Sigmoid colon (tissue), 7 donors: ENCODE data around the gene CD27. TPM values are rescaled to one million over a fixed set of nuclear protein-coding genes. Genes with fewer than 3 reads are reported as not detected.

Source experiments
- DNase-seq: peaks from one replicate; pipeline ENCODE4 v3.0.0-alpha.2; 2019
- H3K27ac ChIP-seq, 4 donors: fragments of 200-600 bp; sonication (generic); one replicate each; pipeline ENCODE4 v1.5.1; 2016 to 2019; ENCODE audit warnings: mild to moderate bottlenecking in 1 of 4
- H3K27me3 ChIP-seq, 3 donors: fragments of 200-600 bp; sonication (generic); one replicate each; pipeline ENCODE4 v1.5.1; 2019; ENCODE audit warnings: mild to moderate bottlenecking in 1 of 3
- H3K36me3 ChIP-seq, 4 donors: fragments of 200-600 bp; sonication (generic); one replicate each; pipeline ENCODE4 v1.5.1; 2016 to 2019
- H3K4me1 ChIP-seq, 4 donors: fragments of 200-600 bp; sonication (generic); one replicate each; pipeline ENCODE4 v1.5.1; 2017 to 2019
- H3K4me3 ChIP-seq, 4 donors: fragments of 200-600 bp; sonication (generic); one replicate each; pipeline ENCODE4 v1.5.1; 2017 to 2019; ENCODE audit warnings: mild to moderate bottlenecking in 2 of 4, moderate library complexity in 1 of 4
- H3K9me3 ChIP-seq, 4 donors: fragments of 200-600 bp in 3 of 4; sonication (generic) in 3 of 4; one replicate each; pipeline versions ENCODE4 v1.5.1 to v1.6.1; 2013 to 2019
- EP300 ChIP-seq, 4 donors: sonication (generic); formaldehyde crosslinking; IDR thresholded peaks; one replicate each; pipeline ENCODE4 v1.6.1; 2017; ENCODE audit warnings: antibody characterized with exemption in 4 of 4
- POLR2A ChIP-seq, 2 donors: fragments of 450-650 bp; IDR thresholded peaks; one replicate each; pipeline ENCODE4 v1.6.1; 2016; ENCODE audit warnings: antibody characterized with exemption in 2 of 2, mild to moderate bottlenecking in 2 of 2, moderate library complexity in 2 of 2
- POLR2AphosphoS5 ChIP-seq, 4 donors: sonication (generic); formaldehyde crosslinking; IDR thresholded peaks; one replicate each; pipeline ENCODE4 v1.6.1; 2017; ENCODE audit warnings: antibody characterized with exemption in 4 of 4
- WGBS, 2 donors: extraction: QIAGEN DNeasy Blood & Tissue Kit; methylation state at CpG; one replicate each; pipeline ENCODE4 v1.1.7; 2013; 5-methylcytosine and 5-hydroxymethylcytosine counted together
- intact Hi-C: fragments of 100-400 bp; cut with DNase I; formaldehyde crosslinking; loops from one replicate; pipeline ENCODE4 v1.15.1; 2023
- polyA plus RNA-seq, 3 donors: library from polyadenylated mRNA; stranded (reverse); fragments of 200-250 nt; gene quantifications; one replicate each; pipeline ENCODE4 v1.2.3, GENCODE V29; 2013
- total RNA-seq, 4 donors: library from RNA; depleted of rRNA; stranded (reverse); fragments of >200 nt; gene quantifications; one replicate each; pipeline ENCODE4 v1.1.0, GENCODE V29; 2016
- TF ChIP-seq, protein P1 (sequence below), 4 experiments: fragments of 450-650 bp in 3 of 4; fragments of 200-600 bp in 1 of 4; IDR thresholded peaks; one replicate each; pipeline ENCODE4 v1.5.1; 2016 to 2019; ENCODE audit warnings: antibody characterized with exemption in 4 of 4, mild to moderate bottlenecking in 3 of 4, moderate library complexity in 2 of 4
- donor health status: healthy with polysubstance abuse.
- donor health status: Bipolar disorder and iron deficiency.
- donor health status: healthy.

Gene CD27
- total and polyA plus RNA-seq, 7 donors: 0.60 to 29.0 (median 1.6) TPM; not detected in 3

DNA sequence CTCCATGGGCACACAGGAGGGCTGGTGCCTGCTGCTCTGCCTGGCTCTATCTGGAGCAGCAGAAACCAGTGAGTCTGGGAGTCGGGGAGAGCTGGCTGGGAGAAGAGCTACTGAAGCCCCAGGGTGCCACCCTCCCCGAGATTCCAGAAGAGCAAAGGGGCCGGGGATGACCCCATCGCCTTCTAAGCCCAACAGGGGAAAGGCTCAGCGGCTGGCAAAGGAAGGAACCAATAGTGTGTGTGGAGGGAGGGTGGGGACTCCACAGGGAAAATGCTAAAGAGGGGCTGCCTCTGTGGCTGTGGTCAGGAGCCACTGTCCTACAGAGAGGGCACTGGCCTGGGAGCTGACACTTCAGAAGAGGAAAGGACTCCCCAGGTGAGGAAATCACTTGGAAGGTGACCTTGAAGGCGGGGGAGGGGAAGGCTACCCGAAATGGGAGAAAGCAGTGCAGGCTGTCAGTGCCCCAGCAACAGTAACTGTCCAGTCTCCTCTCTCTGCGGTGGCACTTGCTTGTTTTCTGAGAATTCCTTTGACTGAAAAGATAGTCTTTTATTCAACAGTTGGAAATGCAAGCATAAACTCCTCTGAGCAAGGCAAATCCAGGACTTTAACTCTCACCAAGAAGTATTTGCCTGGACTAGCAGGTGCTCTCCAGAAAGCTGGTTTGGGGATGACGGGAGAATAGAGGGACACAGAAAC, 7.6 kb downstream of the CD27 start:
- peak; percentile 79 for DNase-seq
- TF ChIP-seq POLR2A (IDR thresholded peaks at IDR 0.05) (no peak), EP300 (IDR thresholded peaks at IDR 0.05) (no peak), POLR2AphosphoS5 (IDR thresholded peaks at IDR 0.05) (peak in 2 of 4 donors; percentile 9 to 14)
- H3K4me3 ChIP-seq: peak overlapping the region; percentile 53 to 80 (median 60)
- peak overlapping the region; percentile 90 to 98 (median 94) for H3K27ac ChIP-seq
- no peaks in the 10 kb centered on the region for H3K27me3 ChIP-seq
- intact Hi-C loops: loop anchor here (5.0 kb wide), 2 partner anchors 60 to 130 kb away; no protein-coding TSS in a partner anchor
- WGBS, 2 donors: 0 to 7% methylated on average over 9 of the region's 9 CpGs
- peaks cover 0 to 43% (median 37%) of the 10 kb centered on the region in 4 donors for H3K4me1 ChIP-seq
- peaks cover 0 to 31% (median 20%) of the 10 kb centered on the region in 4 donors for H3K36me3 ChIP-seq
- no peaks in the 10 kb centered on the region for H3K9me3 ChIP-seq

DNA sequence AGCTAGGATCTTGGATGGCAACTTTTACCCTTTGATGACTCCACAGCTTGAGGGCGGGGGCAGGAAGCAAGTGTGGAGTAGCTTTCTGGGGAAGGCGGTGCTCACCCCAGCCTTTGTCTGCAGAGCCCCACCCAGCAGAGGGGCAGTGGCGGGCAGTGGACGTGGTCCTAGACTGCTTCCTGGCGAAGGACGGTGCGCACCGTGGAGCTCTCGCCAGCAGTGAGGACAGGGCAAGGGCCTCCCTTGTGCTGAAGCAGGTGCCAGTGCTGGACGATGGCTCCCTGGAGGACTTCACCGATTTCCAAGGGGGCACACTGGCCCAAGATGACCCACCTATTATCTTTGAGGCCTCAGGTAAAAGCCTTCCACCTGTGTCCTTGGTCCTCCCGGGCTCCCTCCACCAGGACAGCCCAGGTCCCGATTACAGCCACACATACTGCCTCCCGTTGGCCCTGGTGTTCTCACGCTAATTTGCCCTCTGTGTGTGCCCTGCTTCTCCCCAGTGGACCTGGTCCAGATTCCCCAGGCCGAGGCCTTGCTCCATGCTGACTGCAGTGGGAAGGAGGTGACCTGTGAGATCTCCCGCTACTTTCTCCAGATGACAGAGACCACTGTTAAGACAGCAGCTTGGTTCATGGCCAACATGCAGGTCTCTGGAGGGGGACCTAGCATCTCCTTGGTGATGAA, 8.3 kb downstream of the CD27 start:
- Histone ChIP-seq H3K9me3 (no peaks in the 10 kb centered on the region), H3K27ac (peak overlapping the region; percentile 90 to 98 (median 94)), H3K36me3 (peaks cover 0 to 32% (median 26%) of the 10 kb centered on the region in 4 donors), H3K27me3 (no peaks in the 10 kb centered on the region), H3K4me3 (peak overlapping the region; percentile 53 to 80 (median 60)), H3K4me1 (peaks cover 0 to 43% (median 36%) of the 10 kb centered on the region in 4 donors)
- intact Hi-C loops: loop anchor here (5.0 kb wide), 2 partner anchors 61 to 131 kb away; no protein-coding TSS in a partner anchor
- TF ChIP-seq, protein P1, sequence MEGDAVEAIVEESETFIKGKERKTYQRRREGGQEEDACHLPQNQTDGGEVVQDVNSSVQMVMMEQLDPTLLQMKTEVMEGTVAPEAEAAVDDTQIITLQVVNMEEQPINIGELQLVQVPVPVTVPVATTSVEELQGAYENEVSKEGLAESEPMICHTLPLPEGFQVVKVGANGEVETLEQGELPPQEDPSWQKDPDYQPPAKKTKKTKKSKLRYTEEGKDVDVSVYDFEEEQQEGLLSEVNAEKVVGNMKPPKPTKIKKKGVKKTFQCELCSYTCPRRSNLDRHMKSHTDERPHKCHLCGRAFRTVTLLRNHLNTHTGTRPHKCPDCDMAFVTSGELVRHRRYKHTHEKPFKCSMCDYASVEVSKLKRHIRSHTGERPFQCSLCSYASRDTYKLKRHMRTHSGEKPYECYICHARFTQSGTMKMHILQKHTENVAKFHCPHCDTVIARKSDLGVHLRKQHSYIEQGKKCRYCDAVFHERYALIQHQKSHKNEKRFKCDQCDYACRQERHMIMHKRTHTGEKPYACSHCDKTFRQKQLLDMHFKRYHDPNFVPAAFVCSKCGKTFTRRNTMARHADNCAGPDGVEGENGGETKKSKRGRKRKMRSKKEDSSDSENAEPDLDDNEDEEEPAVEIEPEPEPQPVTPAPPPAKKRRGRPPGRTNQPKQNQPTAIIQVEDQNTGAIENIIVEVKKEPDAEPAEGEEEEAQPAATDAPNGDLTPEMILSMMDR (IDR thresholded peaks at IDR 0.05): no peak
- TF ChIP-seq POLR2AphosphoS5 (IDR thresholded peaks at IDR 0.05) (peak in 2 of 4 donors; percentile 10 to 51), EP300 (IDR thresholded peaks at IDR 0.05) (no peak)
- 20 to 48% methylated on average over 17 of the region's 17 CpGs for WGBS, 2 donors
- no peak for DNase-seq

DNA sequence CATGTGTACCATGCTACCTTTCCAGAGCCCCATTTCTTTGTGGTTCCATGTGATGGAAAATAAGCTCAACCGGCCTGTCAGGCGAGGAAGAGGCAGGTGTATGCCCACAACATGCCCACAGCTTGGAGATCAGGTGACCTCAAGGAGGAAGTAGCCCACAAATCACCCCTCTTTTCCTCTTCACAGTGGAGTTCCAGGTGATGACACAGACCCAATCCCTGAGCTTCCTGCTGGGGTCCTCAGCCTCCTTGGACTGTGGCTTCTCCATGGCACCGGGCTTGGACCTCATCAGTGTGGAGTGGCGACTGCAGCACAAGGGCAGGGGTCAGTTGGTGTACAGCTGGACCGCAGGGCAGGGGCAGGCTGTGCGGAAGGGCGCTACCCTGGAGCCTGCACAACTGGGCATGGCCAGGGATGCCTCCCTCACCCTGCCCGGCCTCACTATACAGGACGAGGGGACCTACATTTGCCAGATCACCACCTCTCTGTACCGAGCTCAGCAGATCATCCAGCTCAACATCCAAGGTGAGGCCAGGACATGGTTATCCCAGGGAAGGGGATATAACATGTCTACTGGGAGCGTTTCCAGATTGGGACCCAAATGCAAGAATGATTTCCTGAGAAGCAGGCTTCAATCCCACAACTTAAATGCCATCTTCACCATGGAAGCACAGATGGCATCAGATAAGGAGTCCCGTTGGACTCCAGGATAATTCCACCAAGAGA, 12.6 kb downstream of the CD27 start:
- Histone ChIP-seq H3K4me3 (no peak overlapping the region), H3K27ac (no peak overlapping the region), H3K27me3 (no peaks in the 10 kb centered on the region), H3K4me1 (peaks cover 0 to 18% (median 13%) of the 10 kb centered on the region in 4 donors), H3K36me3 (peaks cover 27 to 72% (median 55%) of the 10 kb centered on the region in 4 donors), H3K9me3 (no peaks in the 10 kb centered on the region)
- TF ChIP-seq POLR2A (IDR thresholded peaks at IDR 0.05) (no peak), POLR2AphosphoS5 (IDR thresholded peaks at IDR 0.05) (no peak), EP300 (IDR thresholded peaks at IDR 0.05) (no peak)
- TF ChIP-seq, protein P1 (IDR thresholded peaks at IDR 0.05): no peak
- 90 to 92% methylated on average over 12 of the region's 12 CpGs for WGBS, 2 donors
- intact Hi-C loops: no loop called here
- no peak for DNase-seq

DNA sequence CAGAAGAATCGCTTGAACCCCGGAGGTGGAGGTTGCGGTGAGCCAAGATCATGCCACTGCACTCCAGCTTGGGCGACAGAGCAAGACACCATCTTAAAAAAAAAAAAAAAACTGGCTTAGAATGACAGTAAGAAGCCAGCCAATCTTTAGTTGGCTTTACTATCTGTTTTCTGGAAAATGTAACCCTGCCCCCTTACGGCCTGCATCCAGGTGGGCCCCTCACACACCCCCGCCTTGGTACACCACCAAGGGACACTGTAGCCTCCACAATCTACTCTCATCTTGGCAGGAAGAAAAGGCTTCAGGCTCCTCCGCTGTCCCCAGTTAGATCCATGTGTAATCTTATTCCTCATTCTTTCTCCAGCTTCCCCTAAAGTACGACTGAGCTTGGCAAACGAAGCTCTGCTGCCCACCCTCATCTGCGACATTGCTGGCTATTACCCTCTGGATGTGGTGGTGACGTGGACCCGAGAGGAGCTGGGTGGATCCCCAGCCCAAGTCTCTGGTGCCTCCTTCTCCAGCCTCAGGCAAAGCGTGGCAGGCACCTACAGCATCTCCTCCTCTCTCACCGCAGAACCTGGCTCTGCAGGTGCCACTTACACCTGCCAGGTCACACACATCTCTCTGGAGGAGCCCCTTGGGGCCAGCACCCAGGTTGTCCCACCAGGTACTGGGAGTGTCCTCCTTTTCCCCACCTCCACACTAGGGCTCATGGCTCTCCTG, 13.7 kb downstream of the CD27 start:
- TF ChIP-seq, protein P1 (IDR thresholded peaks at IDR 0.05): no peak
- TF ChIP-seq POLR2A (IDR thresholded peaks at IDR 0.05) (no peak), POLR2AphosphoS5 (IDR thresholded peaks at IDR 0.05) (no peak), EP300 (IDR thresholded peaks at IDR 0.05) (no peak)
- no peaks in the 10 kb centered on the region for H3K27me3 ChIP-seq
- H3K9me3 ChIP-seq: no peaks in the 10 kb centered on the region
- H3K4me3 ChIP-seq: no peak overlapping the region
- H3K36me3 ChIP-seq: peaks cover 36 to 82% (median 62%) of the 10 kb centered on the region in 4 donors
- H3K27ac ChIP-seq: no peak overlapping the region
- WGBS, 2 donors: 93 to 96% methylated on average over 14 of the region's 14 CpGs
- DNase-seq: no peak
- peaks cover 0 to 8% (median 3%) of the 10 kb centered on the region in 4 donors for H3K4me1 ChIP-seq
- intact Hi-C loops: no loop called here
